ENCODE measurements around the gene DCAF11. TPM values are rescaled to one million over a fixed set of nuclear protein-coding genes. Genes with fewer than 3 reads are reported as not detected.

Gene DCAF11
- total RNA-seq, 2 donors from 2014 or later: 32.2 to 37.1 TPM

DNA sequence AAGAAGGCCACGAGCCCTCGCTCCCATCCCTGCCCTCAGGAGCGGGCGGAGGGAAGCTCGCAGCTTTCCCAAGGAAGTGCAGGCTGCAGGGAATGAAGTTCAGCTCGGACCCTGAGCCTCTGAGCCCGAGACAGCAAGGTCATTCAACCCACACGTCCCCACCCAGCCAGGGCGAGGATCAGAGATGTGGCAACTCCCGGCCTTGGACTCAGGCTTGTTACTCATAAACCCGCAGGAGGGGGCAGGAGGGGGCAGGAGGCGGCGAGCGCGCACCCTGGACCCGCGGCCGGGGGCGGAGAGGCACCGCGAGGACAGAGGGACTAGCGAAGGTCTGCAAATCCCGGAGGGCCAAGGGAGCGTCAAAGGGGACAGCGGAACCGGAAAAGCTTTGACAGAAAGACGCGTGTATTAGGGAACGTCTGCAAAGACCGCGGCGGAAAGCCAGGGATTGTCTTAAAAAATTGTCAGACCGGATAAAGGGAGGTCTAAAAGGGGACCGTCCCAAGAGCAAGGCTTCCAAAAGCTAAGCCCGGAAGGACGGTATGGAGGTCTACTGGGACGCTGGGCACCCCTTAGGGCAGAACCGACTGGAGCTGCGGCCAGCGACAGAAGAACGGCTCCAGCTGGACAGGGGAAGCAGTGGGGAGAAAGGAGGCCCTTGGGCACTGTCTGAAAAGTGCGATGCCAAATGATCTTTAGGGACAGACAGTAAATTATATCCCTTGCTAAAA, 611 bp upstream of the DCAF11 start:
- intact Hi-C loops (cut with DNase I): no loop called here
- DNase-seq (ENCODE audit: low spot score): peak; percentile 96

DNA sequence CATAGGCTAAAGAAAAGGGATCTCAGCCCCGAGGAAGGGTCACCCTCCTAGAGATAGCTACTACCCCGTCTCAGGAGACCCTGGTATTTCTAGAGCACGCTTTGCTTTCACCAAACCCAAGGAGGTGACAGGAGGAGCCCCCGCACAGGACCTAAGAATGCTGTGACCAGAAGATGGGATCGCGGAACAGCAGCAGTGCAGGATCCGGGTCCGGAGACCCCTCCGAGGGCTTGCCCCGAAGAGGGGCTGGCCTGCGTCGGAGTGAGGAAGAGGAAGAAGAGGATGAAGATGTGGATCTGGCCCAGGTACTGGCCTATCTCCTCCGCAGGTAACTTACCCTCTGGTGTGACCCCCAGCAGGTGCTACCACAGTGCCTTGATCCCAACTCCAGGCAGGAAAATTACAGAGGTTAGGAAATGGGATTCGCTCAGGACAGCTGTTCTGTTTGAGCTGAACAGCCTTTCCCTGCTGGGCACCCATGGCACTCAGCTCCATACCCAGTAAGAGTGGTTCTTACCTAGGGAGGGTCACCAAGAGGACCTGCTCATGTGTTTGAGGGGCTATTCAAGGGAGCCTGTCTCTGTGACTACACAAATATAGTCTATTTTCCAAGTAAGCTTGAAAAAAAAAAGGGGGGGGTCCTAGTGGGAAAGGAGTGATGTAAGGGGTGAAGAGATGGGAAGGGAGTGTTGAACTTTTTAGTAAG, 998 bp downstream of the DCAF11 start:
- intact Hi-C loops (cut with DNase I): no loop called here

DNA sequence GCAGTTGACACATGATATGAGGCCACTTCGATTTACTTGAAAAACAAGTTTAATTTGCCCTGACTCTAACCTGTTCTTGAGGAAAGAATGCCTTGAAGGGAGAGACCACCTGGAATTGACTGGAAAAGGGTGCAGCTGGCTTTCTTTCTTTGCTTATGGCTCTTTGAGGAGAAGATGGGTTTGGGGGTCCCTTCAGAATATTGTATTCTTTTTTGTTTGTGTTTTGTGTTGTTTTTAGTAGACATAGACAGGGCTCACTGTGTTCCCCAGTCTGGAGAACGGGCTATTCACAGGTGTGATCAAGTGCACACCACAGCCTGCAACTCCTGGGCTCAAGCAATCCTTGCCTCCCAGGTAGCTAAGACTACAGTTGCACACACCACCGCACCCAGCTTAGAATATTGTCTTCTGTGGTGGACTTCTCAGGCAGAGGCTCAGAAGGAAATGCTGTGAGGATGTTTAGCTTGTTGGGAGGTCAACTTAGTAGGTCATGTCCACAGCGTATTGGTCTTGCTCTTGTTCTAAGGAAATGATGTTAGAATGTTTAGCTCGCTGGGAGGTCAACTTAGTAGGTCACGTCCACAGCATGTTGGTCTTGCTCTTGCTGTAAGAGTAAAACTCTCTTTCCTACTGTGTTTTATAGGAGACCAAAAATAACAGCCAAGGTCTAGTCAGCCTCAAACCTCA, 1.7 kb downstream of the DCAF11 start:
- intact Hi-C loops (cut with DNase I): no loop called here

More for the DNA sequence above, 998 bp downstream of the DCAF11 start:
- no peak for DNase-seq (ENCODE audit: low spot score)

DNA sequence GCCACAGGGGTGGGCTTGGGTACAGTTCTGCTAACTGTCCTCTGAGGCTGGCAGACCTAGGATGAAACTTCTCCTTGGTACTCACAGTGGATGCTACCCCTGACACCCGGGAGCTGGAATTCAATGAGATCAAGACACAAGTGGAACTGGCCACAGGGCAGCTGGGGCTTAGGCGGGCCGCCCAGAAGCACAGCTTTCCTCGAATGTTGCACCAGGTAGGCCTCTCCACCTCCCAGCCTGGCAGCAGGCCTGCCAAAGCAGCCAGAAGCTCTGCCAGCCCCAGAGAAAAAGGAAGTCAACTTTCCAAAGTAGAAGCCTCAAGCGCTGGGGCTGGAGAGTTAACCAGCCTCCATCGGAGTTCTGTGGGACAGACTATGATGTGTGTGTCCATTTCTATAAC, 2.6 kb downstream of the DCAF11 start:
- DNase-seq (ENCODE audit: low spot score): no peak
- intact Hi-C loops (cut with DNase I): no loop called here

More for the DNA sequence above, 1.7 kb downstream of the DCAF11 start:
- no peak for DNase-seq (ENCODE audit: low spot score)

DNA sequence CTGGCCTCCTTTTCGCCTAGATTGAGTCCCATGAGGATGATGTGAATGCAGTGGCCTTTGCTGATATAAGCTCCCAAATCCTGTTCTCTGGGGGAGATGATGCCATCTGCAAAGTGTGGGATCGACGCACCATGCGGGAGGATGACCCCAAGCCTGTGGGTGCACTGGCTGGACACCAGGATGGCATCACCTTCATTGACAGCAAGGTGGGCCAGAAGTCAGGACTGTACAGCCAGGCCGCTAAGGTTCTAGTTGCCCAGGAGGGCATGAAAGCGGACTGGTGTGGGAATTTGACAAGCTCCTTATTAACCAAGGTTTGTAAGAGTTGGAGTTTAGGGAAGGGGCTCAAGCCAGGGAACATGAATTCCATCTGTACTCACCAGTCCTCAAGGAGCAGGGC, 5.1 kb downstream of the DCAF11 start:
- intact Hi-C loops (cut with DNase I): no loop called here
- DNase-seq (ENCODE audit: low spot score): no peak

DNA sequence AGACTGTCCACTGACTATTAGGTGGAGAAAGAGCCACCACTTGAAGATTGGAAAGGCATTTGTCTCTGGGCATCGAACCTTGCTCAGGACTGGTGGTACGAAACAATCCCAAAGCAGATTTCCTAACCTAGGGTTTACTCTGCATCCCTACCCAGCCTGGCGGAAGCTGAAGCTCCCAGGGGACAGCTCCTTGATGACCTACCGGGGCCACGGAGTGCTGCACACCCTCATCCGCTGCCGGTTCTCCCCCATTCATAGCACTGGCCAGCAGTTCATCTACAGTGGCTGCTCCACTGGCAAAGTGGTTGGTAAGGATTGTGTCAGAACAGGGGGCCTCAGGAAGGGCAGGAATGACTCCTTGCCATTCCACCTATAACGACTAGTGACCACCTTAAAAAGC, 6.6 kb downstream of the DCAF11 start:
- no peak for DNase-seq (ENCODE audit: low spot score)
- intact Hi-C loops (cut with DNase I): no loop called here

DNA sequence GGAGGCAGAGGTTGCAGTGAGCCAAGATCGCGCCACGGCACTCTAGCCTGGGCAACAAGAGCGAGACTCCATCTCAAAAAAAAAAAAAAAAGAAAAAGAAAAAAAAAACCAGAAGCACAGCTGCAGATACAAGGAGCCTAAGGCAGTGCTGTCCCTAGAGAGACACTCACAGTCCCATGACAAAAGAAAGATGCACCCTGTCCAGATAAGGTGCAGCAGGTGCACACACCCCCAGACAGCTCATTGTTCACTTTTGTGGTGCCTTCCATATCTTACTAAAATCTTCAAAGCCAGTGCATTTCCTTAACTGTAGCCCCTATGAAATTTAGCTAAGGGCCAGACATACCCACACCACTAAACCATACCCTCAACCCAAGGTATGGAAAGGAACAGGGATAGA, 7.8 kb downstream of the DCAF11 start:
- DNase-seq (ENCODE audit: low spot score): no peak
- intact Hi-C loops (cut with DNase I): no loop called here

DNA sequence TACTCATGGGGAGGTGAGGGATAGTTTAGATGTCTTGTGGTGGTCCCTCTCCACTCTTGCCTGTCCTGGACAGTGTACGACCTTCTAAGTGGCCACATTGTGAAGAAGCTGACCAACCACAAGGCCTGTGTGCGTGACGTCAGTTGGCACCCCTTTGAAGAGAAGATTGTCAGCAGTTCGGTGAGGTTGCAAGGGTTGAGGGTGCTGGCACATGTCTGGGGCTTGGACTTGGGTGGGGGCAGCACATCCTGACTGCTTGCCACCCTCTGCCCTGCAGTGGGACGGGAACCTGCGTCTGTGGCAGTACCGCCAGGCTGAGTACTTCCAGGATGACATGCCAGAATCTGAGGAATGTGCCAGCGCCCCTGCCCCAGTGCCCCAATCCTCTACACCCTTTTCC, 8.3 kb downstream of the DCAF11 start:
- DNase-seq (ENCODE audit: low spot score): no peak
- intact Hi-C loops (cut with DNase I): no loop called here

DNA sequence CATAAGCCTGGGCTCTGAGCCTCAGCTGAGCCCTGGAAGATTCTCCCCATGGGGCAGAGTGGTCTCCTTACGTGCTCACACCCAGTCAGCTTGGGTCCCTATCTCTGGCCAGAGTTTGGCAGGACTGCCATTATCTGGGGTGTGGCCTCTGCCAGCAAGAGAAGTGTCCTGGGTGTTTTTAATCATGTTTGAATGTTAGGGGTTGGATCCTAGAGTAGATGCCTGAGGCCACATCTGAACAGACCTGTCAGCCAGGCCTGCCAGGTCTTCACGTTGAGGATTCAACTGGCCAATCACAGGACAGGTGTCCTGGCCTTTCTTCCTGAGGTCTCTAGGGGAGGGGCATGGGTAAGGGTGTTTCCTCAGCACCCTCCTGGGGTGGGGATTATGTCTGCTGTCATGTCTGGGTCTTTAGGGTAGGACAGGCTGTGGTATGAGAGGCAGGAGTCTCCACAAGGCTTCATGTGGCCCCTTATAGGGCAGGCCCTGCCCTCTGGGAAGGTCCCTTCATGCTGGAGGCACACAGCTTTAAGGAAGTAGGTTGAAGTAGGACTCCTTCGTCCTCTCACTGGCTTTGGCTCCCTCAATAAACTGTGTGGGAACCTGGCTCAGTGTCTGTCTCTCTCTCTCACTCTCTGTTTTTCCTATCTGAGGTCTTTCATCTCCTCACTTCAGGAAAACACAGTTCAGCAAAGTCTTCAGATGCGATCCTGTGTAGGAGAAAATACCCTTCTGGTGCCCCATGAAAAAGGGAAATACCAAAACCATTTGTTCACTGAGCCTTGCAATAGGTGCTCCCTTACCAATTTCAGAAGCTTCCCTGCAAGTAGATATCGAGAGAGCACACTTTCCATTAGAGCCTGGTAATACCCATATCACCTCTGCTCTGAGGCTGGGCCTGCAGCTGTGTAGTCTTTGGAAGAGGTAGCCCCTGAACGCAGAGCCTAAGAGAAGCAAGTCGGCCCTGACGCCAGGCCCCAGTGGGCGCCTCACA, 9.1 kb downstream of the DCAF11 start:
- no peak for DNase-seq (ENCODE audit: low spot score)
- intact Hi-C loops (cut with DNase I): no loop called here

DNA sequence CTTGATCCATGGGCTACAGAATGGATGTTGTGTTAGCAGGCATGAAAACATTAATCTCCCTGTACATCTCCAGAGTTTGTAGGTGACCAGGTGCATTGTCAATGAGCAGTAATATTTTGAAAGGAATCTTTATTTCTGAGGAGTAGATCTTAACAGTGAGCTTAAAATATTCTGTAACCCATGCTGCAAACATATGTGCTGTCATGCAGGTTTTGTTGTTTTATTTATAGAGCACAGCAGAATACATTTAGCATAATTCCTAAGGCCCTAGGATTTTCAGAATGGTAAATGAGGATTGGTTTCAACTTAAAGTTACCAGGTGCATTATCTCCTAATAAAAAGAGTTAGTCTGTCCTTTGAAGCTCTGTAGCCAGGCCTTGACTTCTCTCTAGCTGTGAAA, 12.4 kb downstream of the DCAF11 start:
- intact Hi-C loops (cut with DNase I): no loop called here
- DNase-seq (ENCODE audit: low spot score): no peak

DNA sequence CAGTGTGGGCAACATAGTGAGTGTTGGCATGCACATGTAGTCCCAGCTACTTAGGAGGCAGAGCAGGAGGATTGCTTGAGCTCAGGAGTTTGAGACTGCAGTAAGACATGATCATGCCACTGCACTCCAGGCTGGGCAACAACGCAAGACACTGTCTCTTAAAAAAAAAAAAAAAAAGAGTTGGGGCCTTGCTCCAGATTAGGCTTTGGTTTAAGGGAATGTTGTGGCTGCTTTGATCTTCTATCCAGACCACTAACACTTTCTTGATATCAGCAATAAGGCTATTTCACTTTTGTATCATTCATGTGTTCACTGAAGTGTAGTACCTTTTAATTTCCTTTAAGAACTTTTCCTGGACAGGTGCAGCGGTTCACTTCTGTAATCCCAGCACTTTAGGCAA, 13.1 kb downstream of the DCAF11 start:
- DNase-seq (ENCODE audit: low spot score): no peak
- intact Hi-C loops (cut with DNase I): no loop called here

DNA sequence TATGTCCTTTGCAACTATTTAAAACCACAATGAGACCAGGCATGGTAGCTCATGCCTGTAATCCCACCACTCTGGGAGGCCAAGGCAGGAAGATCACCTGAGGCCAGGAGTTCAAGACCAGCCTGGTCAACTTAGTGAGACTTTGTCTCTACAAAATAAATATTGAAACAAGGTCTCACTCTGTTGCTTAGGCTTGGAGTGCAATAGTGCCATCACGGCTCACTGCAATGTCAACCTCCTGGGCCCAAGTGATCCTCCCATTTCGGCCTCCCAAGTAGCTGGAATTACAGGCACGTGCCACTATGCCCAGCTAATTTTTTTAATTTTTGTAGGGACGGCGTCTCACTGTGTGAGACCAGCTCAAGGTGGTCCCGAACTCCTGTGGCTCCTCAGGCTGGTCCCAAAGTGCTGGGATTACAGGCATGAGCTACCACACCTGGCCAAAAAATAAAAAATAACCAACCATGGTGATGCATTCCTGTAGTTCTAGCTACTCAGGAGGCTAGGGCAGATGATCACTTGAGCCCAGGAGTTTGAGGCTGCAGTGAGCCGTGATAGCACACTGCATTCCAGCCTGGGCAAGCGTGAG, 14.9 kb downstream of the DCAF11 start:
- intact Hi-C loops (cut with DNase I): no loop called here

DNA sequence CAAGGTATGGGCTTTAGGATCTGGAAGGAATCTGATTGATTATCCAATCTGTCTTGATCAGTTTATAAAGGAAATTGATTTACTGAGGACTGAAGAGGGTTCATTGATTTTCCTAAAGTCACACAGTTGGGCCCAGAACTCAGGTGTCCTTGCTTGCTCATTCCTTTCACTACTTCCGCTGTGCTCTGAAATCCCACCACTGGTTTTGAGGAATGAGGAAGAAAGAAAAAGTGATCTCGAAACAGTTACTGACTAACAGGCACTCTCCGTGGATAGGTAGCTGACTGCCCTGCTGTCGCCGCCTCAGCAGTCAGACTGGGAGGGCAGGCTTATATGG, 15.8 kb downstream of the DCAF11 start, which contains the start of gene FITM1:
Gene FITM1, plus strand, starts transcription at position 280 of the 337 bp plus-strand sequence. CDS start 905 bp downstream, outside the sequence.
- no peak for DNase-seq (ENCODE audit: low spot score)
- intact Hi-C loops (cut with DNase I): no loop called here

More for the DNA sequence above, 14.9 kb downstream of the DCAF11 start:
- DNase-seq (ENCODE audit: low spot score): no peak

DNA sequence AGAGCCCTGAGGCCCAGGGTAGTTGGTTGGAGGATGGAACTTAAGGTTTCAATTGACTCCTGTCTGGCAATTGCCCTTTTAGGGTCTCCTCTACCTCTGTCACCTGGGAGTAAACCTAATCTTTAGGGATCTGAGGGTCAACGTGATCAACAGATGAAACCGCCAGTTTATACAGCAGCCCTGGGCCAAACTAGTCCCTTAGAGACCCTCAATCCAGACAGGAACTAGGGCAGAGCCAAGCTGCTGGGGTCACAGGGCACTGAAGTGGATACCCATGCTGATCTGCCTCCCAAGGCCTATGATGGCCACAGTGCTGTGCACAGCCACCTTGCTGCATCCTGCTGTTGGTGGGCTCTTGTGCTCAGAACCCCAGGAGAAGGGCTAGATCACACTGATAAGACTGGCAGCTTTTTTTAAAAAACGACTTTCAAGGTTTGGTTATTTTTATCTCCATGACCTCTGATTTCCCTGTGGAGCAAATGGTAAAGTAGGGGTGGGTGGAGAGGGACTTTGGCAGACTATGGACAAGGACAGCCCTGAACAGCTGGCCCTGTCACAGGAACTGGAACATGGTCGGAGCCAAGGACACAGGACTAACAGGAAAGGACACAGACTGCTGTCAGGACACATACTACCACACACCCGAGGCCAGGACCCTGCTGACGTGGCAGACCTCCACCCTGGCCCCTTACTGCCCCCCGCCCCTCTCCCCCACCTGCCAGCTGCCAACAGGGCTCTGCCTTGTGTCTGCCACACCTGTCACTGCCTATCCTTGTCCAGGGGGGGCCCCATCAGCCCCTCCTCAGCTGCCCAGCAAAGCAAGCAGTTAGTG, 16.4 kb downstream of the DCAF11 start:
- no peak for DNase-seq (ENCODE audit: low spot score)
- intact Hi-C loops (cut with DNase I): no loop called here

DNA sequence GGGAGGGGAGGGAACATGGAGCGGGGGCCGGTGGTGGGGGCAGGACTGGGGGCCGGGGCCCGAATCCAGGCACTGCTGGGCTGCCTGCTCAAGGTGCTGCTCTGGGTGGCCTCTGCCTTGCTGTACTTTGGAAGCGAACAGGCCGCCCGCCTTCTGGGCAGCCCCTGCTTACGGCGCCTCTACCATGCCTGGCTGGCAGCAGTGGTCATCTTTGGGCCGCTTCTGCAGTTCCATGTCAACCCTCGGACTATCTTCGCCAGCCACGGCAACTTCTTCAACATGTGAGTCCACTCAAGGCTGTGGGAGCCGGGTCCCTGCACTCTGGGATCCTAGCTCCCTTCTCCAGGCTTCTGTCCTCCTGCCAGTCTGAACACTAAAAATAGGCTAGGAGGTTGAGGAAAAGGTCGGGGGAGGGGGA, 17.0 kb downstream of the DCAF11 start:
- intact Hi-C loops (cut with DNase I): no loop called here
- DNase-seq (ENCODE audit: low spot score): no peak

DNA sequence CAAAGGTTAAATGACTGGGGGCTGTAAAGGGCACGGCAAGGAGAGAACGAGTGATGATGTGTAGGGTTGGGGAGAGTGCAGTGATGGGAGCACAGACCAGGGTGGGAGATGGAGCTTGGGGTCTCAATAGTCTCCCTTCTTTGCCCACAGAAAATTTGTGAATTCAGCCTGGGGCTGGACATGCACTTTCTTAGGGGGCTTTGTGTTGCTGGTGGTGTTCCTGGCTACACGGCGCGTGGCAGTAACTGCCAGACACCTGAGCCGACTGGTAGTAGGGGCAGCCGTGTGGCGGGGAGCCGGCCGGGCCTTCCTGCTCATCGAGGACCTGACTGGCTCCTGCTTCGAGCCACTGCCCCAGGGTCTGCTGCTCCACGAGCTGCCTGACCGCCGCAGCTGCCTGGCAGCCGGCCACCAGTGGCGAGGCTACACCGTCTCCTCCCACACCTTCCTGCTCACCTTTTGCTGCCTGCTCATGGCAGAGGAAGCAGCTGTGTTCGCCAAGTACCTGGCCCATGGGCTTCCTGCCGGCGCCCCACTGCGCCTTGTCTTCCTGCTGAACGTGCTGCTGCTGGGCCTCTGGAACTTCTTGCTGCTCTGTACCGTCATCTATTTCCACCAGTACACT, 17.6 kb downstream of the DCAF11 start:
- intact Hi-C loops (cut with DNase I): no loop called here
- no peak for DNase-seq (ENCODE audit: low spot score)

DNA sequence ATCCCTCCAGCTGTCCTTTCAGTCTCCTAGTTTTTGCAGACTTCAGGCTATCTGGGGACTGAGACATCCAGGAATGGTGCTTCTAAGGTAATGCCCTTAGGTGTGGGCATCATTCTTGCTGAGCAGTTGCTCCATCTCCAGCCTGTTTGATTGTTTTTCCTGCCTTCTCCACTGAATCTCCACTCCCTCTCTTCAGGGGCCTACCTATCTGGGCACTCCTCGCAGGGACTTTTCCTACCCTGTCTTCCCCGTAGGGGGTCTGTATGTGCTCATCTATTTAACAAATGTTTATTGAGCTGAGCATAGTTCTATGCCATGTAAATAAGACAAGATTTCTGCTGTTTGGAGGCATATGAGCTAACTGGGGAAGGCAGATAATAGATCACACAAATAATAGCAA, 18.4 kb downstream of the DCAF11 start:
- no peak for DNase-seq (ENCODE audit: low spot score)
- intact Hi-C loops (cut with DNase I): no loop called here

DNA sequence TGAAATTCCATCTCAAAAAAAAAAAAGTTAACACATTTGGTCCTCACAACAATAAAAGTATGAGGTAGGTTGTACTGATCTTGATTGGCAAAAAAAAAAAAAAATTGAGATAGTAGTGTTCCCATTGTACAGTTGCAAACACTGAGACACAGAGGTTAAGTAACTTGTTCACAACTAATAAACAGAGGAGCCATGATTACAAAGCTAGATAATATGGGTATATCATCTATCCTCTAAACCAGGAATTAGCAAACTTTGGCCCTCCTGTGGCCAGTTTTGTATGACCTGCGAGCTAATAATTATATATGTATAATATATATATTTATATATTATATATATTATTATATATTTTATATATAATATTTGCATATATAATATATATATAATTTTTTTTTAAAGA, 19.2 kb downstream of the DCAF11 start:
- DNase-seq (ENCODE audit: low spot score): no peak
- intact Hi-C loops (cut with DNase I): no loop called here
